ENCODE measurements around the gene GYS2.
"Not testable (repeated sequence)": the region's sequence is repeated elsewhere in the genome, so short reads cannot be mapped to it uniquely, and the experiment has no call there.

GYS2 gene

DNA sequence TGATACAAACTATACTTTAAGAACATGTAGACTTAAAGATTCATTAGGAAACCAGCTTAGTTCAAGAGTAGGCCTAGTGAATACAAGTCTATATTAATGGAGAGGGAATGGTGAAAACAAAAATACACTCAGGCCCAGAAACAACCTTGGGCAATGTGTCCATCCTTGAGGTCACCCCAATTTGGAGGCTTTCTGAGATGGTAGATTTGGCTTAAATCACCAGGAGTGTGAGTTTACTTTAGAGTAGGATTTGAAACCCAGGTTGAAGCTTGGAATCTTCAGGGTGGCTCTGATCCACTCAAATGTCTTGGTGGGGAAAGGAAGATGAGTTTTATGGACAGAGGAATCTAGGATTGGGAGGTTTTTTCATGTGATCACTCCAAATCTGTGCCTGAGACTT, 42.5 kb upstream of the GYS2 start:
- DNase-seq (ENCODE audit: extremely low spot score), result no peak
- ChIA-PET POLR2A (interaction anchor here (2.4 kb wide), 1 partner anchor 10 kb away, joined by 13 read pairs; the partner anchor contains the start of gene LDHB), CTCF (interaction anchor here (0.5 kb wide), 1 partner anchor 43 kb away, joined by 3 read pairs; the partner anchor contains the start of gene GYS2)
- TF ChIP-seq LEF1 (IDR thresholded peaks at IDR 0.05; ENCODE audit: borderline replicate concordance) (no peak), BHLHE40 (IDR thresholded peaks at IDR 0.05; ENCODE audit: borderline replicate concordance) (no peak), ZNF384 (IDR thresholded peaks at IDR 0.05) (no peak), SUZ12 (IDR thresholded peaks at IDR 0.05) (no peak), FOXA1 (IDR thresholded peaks at IDR 0.05) (no peak), ELF4 (IDR thresholded peaks at IDR 0.05) (no peak), ARNT (IDR thresholded peaks at IDR 0.05) (no peak), SP1 (IDR thresholded peaks at IDR 0.05) (no peak), L3MBTL2 (conservative IDR thresholded peaks at IDR 0.05) (no peak)

GRCh38 chr12:21645041-21645500, 40.4 kb upstream of the GYS2 start:
- DNase-seq (ENCODE audit: extremely low spot score); CTCF ChIA-PET: not testable (repeated sequence)
- POLR2A ChIA-PET, result interaction anchor here (3.1 kb wide), 1 partner anchor 12 kb away, joined by 17 read pairs; the partner anchor contains the start of gene LDHB

GRCh38 chr12:21644516-21644915, 39.9 kb upstream of the GYS2 start:
- DNase-seq (ENCODE audit: extremely low spot score), result no peak
- TF ChIP-seq LEF1 (IDR thresholded peaks at IDR 0.05; ENCODE audit: borderline replicate concordance) (no peak), PKNOX1 (IDR thresholded peaks at IDR 0.05) (no peak), L3MBTL2 (conservative IDR thresholded peaks at IDR 0.05) (no peak), ELF4 (IDR thresholded peaks at IDR 0.05) (no peak), TARDBP (IDR thresholded peaks at IDR 0.05) (no peak), NFRKB (IDR thresholded peaks at IDR 0.05) (no peak), ARNT (IDR thresholded peaks at IDR 0.05) (no peak), HDGF (IDR thresholded peaks at IDR 0.05; ENCODE audit: borderline replicate concordance) (no peak), FOXK2 (IDR thresholded peaks at IDR 0.05) (no peak)
- CTCF ChIA-PET, result interaction anchor here (0.6 kb wide), 1 partner anchor 31 kb away, joined by 5 read pairs; no protein-coding TSS in a partner anchor
- POLR2A ChIA-PET, result interaction anchor here (3.1 kb wide), 1 partner anchor 13 kb away, joined by 17 read pairs; the partner anchor contains the start of gene LDHB

DNA sequence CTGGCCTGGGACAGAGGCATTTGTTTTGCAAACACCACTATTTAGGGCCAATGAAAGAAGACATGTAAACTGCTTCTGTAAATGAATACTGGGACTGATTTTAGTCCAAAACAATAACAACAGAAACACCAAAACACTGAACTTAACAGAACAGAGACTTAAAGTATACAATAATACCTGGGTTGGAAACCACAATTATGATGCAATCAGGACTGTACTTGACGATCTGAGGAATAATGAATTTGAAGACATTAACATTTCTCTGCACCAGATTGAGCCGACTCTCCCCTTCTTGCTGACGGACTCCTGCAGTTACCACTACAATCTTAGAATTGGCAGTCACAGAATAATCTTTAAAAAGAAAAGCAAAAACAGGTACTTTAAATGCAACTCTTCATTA, 39.1 kb upstream of the GYS2 start:
- ChIA-PET POLR2A (interaction anchor here (3.1 kb wide), 1 partner anchor 14 kb away, joined by 17 read pairs; the partner anchor contains the start of gene LDHB), CTCF (no interaction called here)
- TF ChIP-seq ELF4 (IDR thresholded peaks at IDR 0.05) (no peak), BHLHE40 (IDR thresholded peaks at IDR 0.05; ENCODE audit: borderline replicate concordance) (no peak)
- no peak for DNase-seq (ENCODE audit: extremely low spot score)

DNA sequence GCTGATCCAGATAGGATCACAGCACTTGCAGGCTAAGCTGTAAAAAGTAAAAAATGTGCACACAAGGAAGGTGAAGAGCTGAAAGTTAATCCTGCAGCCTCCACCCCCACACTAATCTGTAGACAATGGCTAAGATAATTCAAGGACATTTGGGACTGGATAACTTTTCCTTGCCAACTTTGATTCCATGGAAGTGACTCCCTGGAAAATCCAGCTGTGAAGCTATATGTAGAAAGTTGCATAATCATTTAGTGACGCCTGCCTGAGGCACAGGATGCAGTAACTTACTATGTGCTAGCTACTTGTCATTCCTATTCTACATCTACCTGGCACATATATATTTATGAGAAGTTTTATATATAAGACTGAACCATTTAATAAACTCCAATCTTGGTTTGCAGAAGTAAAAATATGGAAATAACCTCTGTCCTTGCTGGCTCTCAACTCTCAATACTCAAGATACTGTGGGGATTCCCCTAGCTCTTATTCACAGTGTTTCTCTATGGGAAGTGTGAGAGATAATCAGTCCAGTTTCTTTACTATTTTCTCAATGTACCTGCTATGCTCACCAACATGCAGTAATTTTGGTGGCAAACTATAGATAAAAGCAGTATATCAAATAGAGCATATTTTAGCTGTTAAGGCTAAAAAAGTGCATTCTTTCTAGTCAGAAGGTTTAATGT, 38.2 kb upstream of the GYS2 start:
- DNase-seq (ENCODE audit: extremely low spot score), result no peak
- TF ChIP-seq TARDBP (IDR thresholded peaks at IDR 0.05) (no peak), SP1 (IDR thresholded peaks at IDR 0.05) (no peak), L3MBTL2 (conservative IDR thresholded peaks at IDR 0.05) (no peak), SUZ12 (IDR thresholded peaks at IDR 0.05) (no peak)
- ChIA-PET POLR2A (interaction anchor here (0.6 to 3.1 kb wide), 2 partner anchors 15 to 16 kb away, joined by 3 to 17 read pairs; partner anchors contain the start of gene LDHB), CTCF (no interaction called here)

DNA sequence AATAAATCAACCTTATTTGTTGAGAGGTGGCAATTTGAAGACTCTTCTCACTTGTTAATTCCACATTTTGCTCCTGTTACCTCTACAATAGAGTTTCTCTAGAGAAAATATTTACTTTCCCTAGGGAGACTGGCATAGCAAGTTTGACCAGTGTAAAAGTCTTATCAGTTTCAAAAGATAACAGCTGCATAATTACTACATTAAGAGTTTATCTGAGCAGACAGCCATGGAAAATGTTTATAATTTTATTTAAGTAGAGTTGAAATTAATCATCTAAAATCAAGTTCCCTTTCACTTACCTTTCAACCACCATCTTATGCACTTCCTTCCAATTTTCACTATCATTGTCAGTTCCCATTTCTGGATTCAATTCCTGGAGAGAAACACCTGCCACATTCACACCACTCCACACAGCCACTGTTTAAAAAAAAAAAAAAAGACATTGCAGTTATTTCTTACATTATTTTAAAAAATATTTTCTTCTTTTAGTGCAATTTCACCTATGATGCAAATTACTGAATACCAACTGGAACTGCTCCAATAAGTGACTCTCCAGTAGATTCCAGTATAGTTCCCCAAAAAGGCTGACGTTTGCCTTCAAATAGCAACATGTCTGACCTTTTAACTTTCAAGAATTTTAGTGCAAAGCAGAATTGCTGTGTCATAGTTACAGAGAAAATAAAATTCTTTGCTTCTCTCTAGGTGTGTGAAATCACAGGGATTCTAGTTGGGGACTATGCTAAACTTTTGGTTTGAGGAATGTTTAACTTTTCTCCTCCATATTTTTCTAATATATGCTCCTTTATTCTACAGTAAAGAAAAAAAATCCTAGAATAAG, 33.6 kb upstream of the GYS2 start:
- DNase-seq (ENCODE audit: extremely low spot score), result no peak
- POLR2A ChIA-PET, result no interaction called here
- CTCF ChIA-PET, result no interaction called here
- TF ChIP-seq HDGF (IDR thresholded peaks at IDR 0.05; ENCODE audit: borderline replicate concordance) (no peak), TARDBP (IDR thresholded peaks at IDR 0.05) (no peak)

GRCh38 chr12:21634245-21634644, 29.6 kb upstream of the GYS2 start:
- POLR2A ChIA-PET, result interaction anchor here (1.5 kb wide), 1 partner anchor 18 kb away, joined by 4 read pairs; no protein-coding TSS in a partner anchor
- CTCF ChIA-PET, result interaction anchor here (0.5 kb wide), 1 partner anchor 64 kb away, joined by 6 read pairs; no protein-coding TSS in a partner anchor
- DNase-seq (ENCODE audit: extremely low spot score), result no peak
- TF ChIP-seq ELF4 (IDR thresholded peaks at IDR 0.05) (no peak), TARDBP (IDR thresholded peaks at IDR 0.05) (no peak), L3MBTL2 (conservative IDR thresholded peaks at IDR 0.05) (no peak), FOXM1 (IDR thresholded peaks at IDR 0.05; ENCODE audit: borderline replicate concordance) (no peak), ARNT (IDR thresholded peaks at IDR 0.05) (no peak), BHLHE40 (IDR thresholded peaks at IDR 0.05; ENCODE audit: borderline replicate concordance) (no peak), HDGF (IDR thresholded peaks at IDR 0.05; ENCODE audit: borderline replicate concordance) (no peak), PKNOX1 (IDR thresholded peaks at IDR 0.05) (no peak), LEF1 (IDR thresholded peaks at IDR 0.05; ENCODE audit: borderline replicate concordance) (no peak), ZNF384 (IDR thresholded peaks at IDR 0.05) (no peak), NFRKB (IDR thresholded peaks at IDR 0.05) (no peak), CTBP1 (IDR thresholded peaks at IDR 0.05; ENCODE audit: borderline replicate concordance) (no peak)

All from HEK293T (cell line).